GM12878 (cell line): ENCODE data around the gene MYG1. TPM values are rescaled to one million over a fixed set of nuclear protein-coding genes. Genes with fewer than 3 reads are reported as not detected.

Source experiments
- ATAC-seq: fragments of 200-7000 bp; cut with Tn5 transposase; 3 replicates; pipeline ENCODE4 v1.9.1; 2020; ENCODE audit warnings: mild to moderate bottlenecking, moderate library complexity
- BruUV-seq: library from RNA; stranded (reverse); fragments of 400-500 nt; replicated peaks from 2 replicates; lab custom pipeline; 2021; lab: Mats Ljungman, UMichigan
- CTCF ChIA-PET: fragments of 300-600 bp; sonication (Branson Sonifier 250); formaldehyde crosslinking; extraction: SDS; loops from one replicate; lab custom pipeline; 2021; ENCODE audit warnings: inconsistent platforms; lab: Yijun Ruan, JAX
- POLR2A ChIA-PET: fragments of 350-600 bp; formaldehyde crosslinking; extraction: SDS; loops from one replicate; lab custom pipeline; 2021; ENCODE audit warnings: inconsistent platforms; lab: Charles Lee
- RAD21 ChIA-PET: fragments of 300-600 bp; sonication (Branson Sonifier 250); formaldehyde crosslinking; loops from one replicate; lab custom pipeline; 2023; ENCODE audit warnings: antibody characterized with exemption; ENCODE audit not compliant: unreplicated experiment; lab: Charles Lee
- SMC1A ChIA-PET: fragments of 300-600 bp; sonication (Branson Sonifier 250); formaldehyde crosslinking; loops from one replicate; lab custom pipeline; 2023; ENCODE audit not compliant: unreplicated experiment, uncharacterized antibody; lab: Charles Lee
- DNase-seq: peaks from one replicate; pipeline ENCODE4 v3.0.0-alpha.2; 2011; ENCODE audit warnings: low read depth, low spot score
- FAIRE-seq: peaks from 3 replicates; lab custom pipeline; 2011; peaks lifted over from hg19 to GRCh38; lab: Jason Lieb, UNC
- H2AFZ ChIP-seq: 2 replicates; pipeline ENCODE4 v1.6.0; 2011; ENCODE audit warnings: low read depth, low read length, control low read depth; ENCODE audit not compliant: control insufficient read depth
- H3K27ac ChIP-seq: 2 replicates; pipeline ENCODE4 v1.5.1; 2011; ENCODE audit warnings: control low read depth; ENCODE audit not compliant: control insufficient read depth, insufficient read depth
- H3K27me3 ChIP-seq, 2 experiments: replicated peaks in 1 of 2; 2 replicates each; pipeline versions ENCODE4 v1.6.0 to v1.6.1; 2011; ENCODE audit warnings: low read length in 1 of 2; ENCODE audit not compliant: control insufficient read depth in 2 of 2, insufficient read depth in 2 of 2
- H3K36me3 ChIP-seq, 2 experiments: 2 replicates each; pipeline ENCODE4 v1.5.1; 2011; ENCODE audit warnings: low read length in 1 of 2; ENCODE audit not compliant: control insufficient read depth in 2 of 2, insufficient read depth in 2 of 2
- H3K4me1 ChIP-seq: 2 replicates; pipeline ENCODE4 v1.6.1; 2011; ENCODE audit warnings: mild to moderate bottlenecking, low read length, moderate library complexity, mixed read lengths; ENCODE audit not compliant: control insufficient read depth, insufficient read depth
- H3K4me2 ChIP-seq: 2 replicates; pipeline ENCODE4 v1.6.0; 2011; ENCODE audit warnings: control low read depth; ENCODE audit not compliant: control insufficient read depth, insufficient read depth
- H3K4me3 ChIP-seq: fragments of 200-600 bp; sonication (generic); 2 replicates; pipeline ENCODE4 v1.5.1; 2016
- H3K79me2 ChIP-seq: 2 replicates; pipeline ENCODE4 v1.6.0; 2011; ENCODE audit warnings: low read length; ENCODE audit not compliant: control insufficient read depth, insufficient read depth
- H3K9ac ChIP-seq: 2 replicates; pipeline ENCODE4 v1.8.0; 2011; ENCODE audit warnings: low read length, control low read depth, mixed read lengths; ENCODE audit not compliant: control insufficient read depth, insufficient read depth
- H3K9me3 ChIP-seq: replicated peaks from 3 replicates; pipeline ENCODE4 v1.5.1; 2011; ENCODE audit warnings: mild to moderate bottlenecking, low read length; ENCODE audit not compliant: control insufficient read depth, insufficient read depth
- H4K20me1 ChIP-seq: 2 replicates; pipeline ENCODE4 v1.6.0; 2011; ENCODE audit not compliant: control insufficient read depth, insufficient read depth
- CBX3 ChIP-seq: fragments of 200-600 bp; sonication (generic); IDR thresholded peaks from 2 replicates; pipeline ENCODE4 v1.6.1; 2016; ENCODE audit warnings: low read depth, borderline replicate concordance
- KDM1A ChIP-seq: fragments of 200-600 bp; sonication (generic); IDR thresholded peaks from 2 replicates; pipeline ENCODE4 v1.6.1; 2016; ENCODE audit warnings: borderline replicate concordance
- RB1 ChIP-seq: fragments of 450-650 bp; formaldehyde crosslinking; IDR thresholded peaks from 2 replicates; pipeline ENCODE4 v1.6.1; 2017; ENCODE audit warnings: mild to moderate bottlenecking, borderline replicate concordance
- RUNX3 ChIP-seq: IDR thresholded peaks from 2 replicates; pipeline ENCODE4 v1.6.1; 2012; ENCODE audit warnings: low read length, inconsistent platforms
- SPI1 ChIP-seq: IDR thresholded peaks from 2 replicates; pipeline ENCODE4 v1.6.1; 2011; ENCODE audit warnings: low read depth, mild to moderate bottlenecking, low read length, moderate library complexity, borderline replicate concordance; ENCODE audit not compliant: insufficient read depth
- SREBF1 ChIP-seq: IDR thresholded peaks from 2 replicates; pipeline ENCODE4 v1.6.1; 2012; ENCODE audit warnings: mild to moderate bottlenecking, low read length
- WGBS: methylation state at CpG from one replicate; pipeline ENCODE4 v1.1.6; 2016; ENCODE audit warnings: low lambda C conversion rate; ENCODE audit not compliant: insufficient replicate concordance, insufficient coverage; ENCODE audit errors: missing lambda C conversion rate; 5-methylcytosine and 5-hydroxymethylcytosine counted together
- in situ Hi-C: fragments of 300-500 bp; cut with MboI; formaldehyde crosslinking; loops from 9 replicates; pipeline ENCODE4 v1.14.3; 2018; ENCODE audit warnings: mixed read lengths
- intact Hi-C: fragments of 100-400 bp; cut with micrococcal nuclease; formaldehyde crosslinking; loops from one replicate; pipeline ENCODE4 v1.14.2; 2022; ENCODE audit not compliant: unreplicated experiment
- polyA plus RNA-seq, 11 experiments: library from polyadenylated mRNA; depleted of rRNA in 4 of 11; unstranded in 6 of 11; stranded (reverse) in 5 of 11; fragments of >200 nt; fragmentation: Nextera tagmentation in 4 of 11; fragmentation: Illumina TruSeq in 1 of 11; extraction: Ambion mirVana in 4 of 11; extraction: Trizol in 1 of 11; gene quantifications; 1 replicate in 1 of 11; 2 replicates in 10 of 11; pipeline versions ENCODE4 v1.2.1 to v1.2.3, GENCODE V29; 2011 to 2016; ENCODE audit warnings: inconsistent platforms in 2 of 11, missing spikeins in 2 of 11, low read depth in 1 of 11
- total RNA-seq, 4 experiments: library from RNA; depleted of rRNA in 3 of 4; stranded (reverse); fragments of >200 nt in 3 of 4; fragmentation: Illumina TruSeq in 1 of 4; extraction: Trizol in 1 of 4; gene quantifications; 2 replicates each; pipeline versions ENCODE4 v1.2.1 to v1.2.3, GENCODE V29; 2013 to 2021
- TF ChIP-seq, protein P1 (sequence below), 3 experiments: IDR thresholded peaks in 2 of 3; conservative IDR thresholded peaks in 1 of 3; 2 replicates each; pipeline ENCODE4 v1.5.1; 2011; ENCODE audit warnings: low read depth in 3 of 3, low read length in 3 of 3, mild to moderate bottlenecking in 3 of 3, control low read depth in 2 of 3, moderate library complexity in 2 of 3, inconsistent platforms in 1 of 3, mixed read lengths in 1 of 3; ENCODE audit not compliant: control insufficient read depth in 2 of 3, insufficient read depth in 1 of 3; ENCODE audit errors: extremely low read depth in 1 of 3
- TF ChIP-seq, protein P2 (sequence below): fragments of 450-650 bp; IDR thresholded peaks from 2 replicates; pipeline ENCODE4 v1.6.1; 2017; ENCODE audit warnings: mild to moderate bottlenecking, moderate library complexity
- TF ChIP-seq, protein P3 (sequence below): IDR thresholded peaks from 2 replicates; pipeline ENCODE4 v1.6.1; 2012; ENCODE audit warnings: low read depth, low read length, improper control_type of control experiment

Gene MYG1
- total and polyA plus RNA-seq, 10 of the 15 experiments (the other 5 are each of a cell fraction or from before 2014, with no cell fraction given), result 20.7 to 81.0 (median 49.4) TPM

DNA sequence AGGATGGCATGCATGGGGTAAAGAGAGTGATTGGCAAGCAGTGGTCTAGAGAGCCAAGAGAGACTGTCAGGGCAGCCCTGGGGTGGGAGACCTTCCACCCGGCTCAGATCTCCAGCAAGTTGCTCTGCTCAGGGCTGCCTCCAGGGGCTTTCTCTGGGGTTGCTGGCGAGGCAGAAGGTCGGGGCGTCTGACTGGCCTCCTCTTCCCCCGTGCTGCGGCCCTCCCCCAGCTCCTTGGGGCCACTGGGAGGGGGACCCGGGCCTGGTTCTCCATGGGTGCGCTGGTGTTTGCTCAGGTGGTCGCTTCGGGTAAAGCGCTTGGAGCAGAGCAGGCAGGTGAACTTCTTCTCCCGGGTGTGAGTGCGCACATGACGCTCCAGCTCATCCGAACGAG lies 28.5 kb downstream of the MYG1 start:
- Histone ChIP-seq H4K20me1 (no peaks in the 10 kb centered on the region), H3K4me1 (peaks cover 17% of the 10 kb centered on the region; the same call in 1 of the 2 replicates), H3K9me3 (no peaks in the 10 kb centered on the region), H3K27ac (no peak overlapping the region), H3K27me3 (peaks cover 0 to 1% of the 10 kb centered on the region in 2 experiments; a peak in 2 of 4 replicates), H2AFZ (no peak overlapping the region), H3K4me2 (no peak overlapping the region), H3K79me2 (no peaks in the 10 kb centered on the region), H3K4me3 (no peak overlapping the region), H3K36me3 (no peaks in the 10 kb centered on the region), H3K9ac (no peak overlapping the region)
- no peak for TF ChIP-seq SPI1
- ChIA-PET POLR2A (interaction anchor here (0.5 to 1.6 kb wide), 3 partner anchors 17 to 274 kb away, joined by 5 to 7 read pairs (median 6); no protein-coding TSS in a partner anchor), CTCF (interaction anchor here (1.0 to 15.1 kb wide), 12 partner anchors 8 to 207 kb away, joined by 3 to 240 read pairs (median 6); partner anchors contain the start of genes AMHR2, SP1 and TARBP2), SMC1A (interaction anchor here (2.7 to 9.8 kb wide), 2 partner anchors 17 to 24 kb away, joined by 12 to 123 read pairs; no protein-coding TSS in a partner anchor), RAD21 (interaction anchor here (1.3 to 6.3 kb wide), 3 partner anchors 17 to 165 kb away, joined by 3 to 118 read pairs (median 30); no protein-coding TSS in a partner anchor)
- in situ Hi-C loops, result no loop called here
- FAIRE-seq (no peak), ATAC-seq (no peak), DNase-seq (no peak)
- no TSS peak for BruUV-seq
- intact Hi-C loops, result no loop called here
- 42% methylated on average over 16 of the region's 16 CpGs for WGBS

DNA sequence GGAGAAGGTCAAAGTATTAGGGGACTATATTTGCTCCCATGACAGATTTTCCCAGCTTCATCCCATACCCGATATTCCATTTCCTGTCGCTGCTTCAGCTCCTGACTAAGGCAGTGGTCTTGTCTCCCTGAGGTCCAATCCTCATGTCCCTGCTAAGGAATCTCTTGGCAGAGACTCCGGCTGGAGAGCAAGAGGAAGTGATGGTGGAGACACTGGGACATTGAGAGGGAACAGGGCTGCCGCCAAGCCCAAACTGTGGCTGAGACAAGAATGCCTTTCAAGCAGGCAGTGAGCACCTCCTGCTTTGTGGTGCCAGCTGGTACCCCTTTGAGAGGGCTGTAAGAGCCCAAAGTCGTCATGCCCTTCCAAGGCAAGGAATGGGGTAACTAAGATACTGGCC lies 31.2 kb downstream of the MYG1 start:
- CTCF ChIA-PET, result interaction anchor here (0.6 to 15.1 kb wide), 6 partner anchors 9 to 251 kb away, joined by 3 to 240 read pairs (median 3); partner anchors contain the start of genes AAAS and SPRYD3
- FAIRE-seq (no peak), DNase-seq (no peak), ATAC-seq (no peak)
- no peak overlapping the region for H2AFZ ChIP-seq
- no peaks in the 10 kb centered on the region for H4K20me1 ChIP-seq
- H3K27me3 ChIP-seq, result peaks cover 0 to 1% of the 10 kb centered on the region in 2 experiments; a peak in 2 of 4 replicates
- no peak overlapping the region for H3K4me2 ChIP-seq
- H3K4me1 ChIP-seq, result peaks cover 6% of the 10 kb centered on the region; the same call in 1 of the 2 replicates
- no peak overlapping the region for H3K27ac ChIP-seq
- no peaks in the 10 kb centered on the region for H3K79me2 ChIP-seq
- no peak overlapping the region for H3K4me3 ChIP-seq
- in situ Hi-C loops, result no loop called here
- SMC1A ChIA-PET, result interaction anchor here (1.2 to 1.5 kb wide), 2 partner anchors 14 to 49 kb away, joined by 3 to 9 read pairs; no protein-coding TSS in a partner anchor
- intact Hi-C loops, result no loop called here
- no TSS peak for BruUV-seq
- H3K9ac ChIP-seq, result no peak overlapping the region
- no peaks in the 10 kb centered on the region for H3K36me3 ChIP-seq
- POLR2A ChIA-PET, result interaction anchor here (0.6 to 1.5 kb wide), 5 partner anchors 9 to 411 kb away, joined by 3 to 5 read pairs (median 4); partner anchors contain the start of gene AAAS
- RAD21 ChIA-PET, result interaction anchor here (3.8 kb wide), 1 partner anchor 14 kb away, joined by 14 read pairs; no protein-coding TSS in a partner anchor
- H3K9me3 ChIP-seq, result no peaks in the 10 kb centered on the region
- 46% methylated on average over 5 of the region's 5 CpGs for WGBS
- TF ChIP-seq, protein P1, sequence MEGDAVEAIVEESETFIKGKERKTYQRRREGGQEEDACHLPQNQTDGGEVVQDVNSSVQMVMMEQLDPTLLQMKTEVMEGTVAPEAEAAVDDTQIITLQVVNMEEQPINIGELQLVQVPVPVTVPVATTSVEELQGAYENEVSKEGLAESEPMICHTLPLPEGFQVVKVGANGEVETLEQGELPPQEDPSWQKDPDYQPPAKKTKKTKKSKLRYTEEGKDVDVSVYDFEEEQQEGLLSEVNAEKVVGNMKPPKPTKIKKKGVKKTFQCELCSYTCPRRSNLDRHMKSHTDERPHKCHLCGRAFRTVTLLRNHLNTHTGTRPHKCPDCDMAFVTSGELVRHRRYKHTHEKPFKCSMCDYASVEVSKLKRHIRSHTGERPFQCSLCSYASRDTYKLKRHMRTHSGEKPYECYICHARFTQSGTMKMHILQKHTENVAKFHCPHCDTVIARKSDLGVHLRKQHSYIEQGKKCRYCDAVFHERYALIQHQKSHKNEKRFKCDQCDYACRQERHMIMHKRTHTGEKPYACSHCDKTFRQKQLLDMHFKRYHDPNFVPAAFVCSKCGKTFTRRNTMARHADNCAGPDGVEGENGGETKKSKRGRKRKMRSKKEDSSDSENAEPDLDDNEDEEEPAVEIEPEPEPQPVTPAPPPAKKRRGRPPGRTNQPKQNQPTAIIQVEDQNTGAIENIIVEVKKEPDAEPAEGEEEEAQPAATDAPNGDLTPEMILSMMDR (IDR thresholded peaks at IDR 0.05 in 2 of 3, conservative IDR thresholded peaks at IDR 0.05 in 1 of 3; ENCODE audit: control insufficient read depth in 2 of 3, extremely low read depth in 1 of 3, insufficient read depth in 1 of 3, low read depth in 3 of 3, low read length in 3 of 3), result no peak
- no peak for TF ChIP-seq KDM1A
- no peak for TF ChIP-seq SREBF1
- no peak for TF ChIP-seq RUNX3
- no peak for TF ChIP-seq RB1
- TF ChIP-seq, protein P2, sequence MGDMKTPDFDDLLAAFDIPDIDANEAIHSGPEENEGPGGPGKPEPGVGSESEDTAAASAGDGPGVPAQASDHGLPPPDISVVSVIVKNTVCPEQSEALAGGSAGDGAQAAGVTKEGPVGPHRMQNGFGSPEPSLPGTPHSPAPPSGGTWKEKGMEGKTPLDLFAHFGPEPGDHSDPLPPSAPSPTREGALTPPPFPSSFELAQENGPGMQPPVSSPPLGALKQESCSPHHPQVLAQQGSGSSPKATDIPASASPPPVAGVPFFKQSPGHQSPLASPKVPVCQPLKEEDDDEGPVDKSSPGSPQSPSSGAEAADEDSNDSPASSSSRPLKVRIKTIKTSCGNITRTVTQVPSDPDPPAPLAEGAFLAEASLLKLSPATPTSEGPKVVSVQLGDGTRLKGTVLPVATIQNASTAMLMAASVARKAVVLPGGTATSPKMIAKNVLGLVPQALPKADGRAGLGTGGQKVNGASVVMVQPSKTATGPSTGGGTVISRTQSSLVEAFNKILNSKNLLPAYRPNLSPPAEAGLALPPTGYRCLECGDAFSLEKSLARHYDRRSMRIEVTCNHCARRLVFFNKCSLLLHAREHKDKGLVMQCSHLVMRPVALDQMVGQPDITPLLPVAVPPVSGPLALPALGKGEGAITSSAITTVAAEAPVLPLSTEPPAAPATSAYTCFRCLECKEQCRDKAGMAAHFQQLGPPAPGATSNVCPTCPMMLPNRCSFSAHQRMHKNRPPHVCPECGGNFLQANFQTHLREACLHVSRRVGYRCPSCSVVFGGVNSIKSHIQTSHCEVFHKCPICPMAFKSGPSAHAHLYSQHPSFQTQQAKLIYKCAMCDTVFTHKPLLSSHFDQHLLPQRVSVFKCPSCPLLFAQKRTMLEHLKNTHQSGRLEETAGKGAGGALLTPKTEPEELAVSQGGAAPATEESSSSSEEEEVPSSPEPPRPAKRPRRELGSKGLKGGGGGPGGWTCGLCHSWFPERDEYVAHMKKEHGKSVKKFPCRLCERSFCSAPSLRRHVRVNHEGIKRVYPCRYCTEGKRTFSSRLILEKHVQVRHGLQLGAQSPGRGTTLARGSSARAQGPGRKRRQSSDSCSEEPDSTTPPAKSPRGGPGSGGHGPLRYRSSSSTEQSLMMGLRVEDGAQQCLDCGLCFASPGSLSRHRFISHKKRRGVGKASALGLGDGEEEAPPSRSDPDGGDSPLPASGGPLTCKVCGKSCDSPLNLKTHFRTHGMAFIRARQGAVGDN, result no peak
- TF ChIP-seq CBX3, result no peak
- TF ChIP-seq, protein P3, sequence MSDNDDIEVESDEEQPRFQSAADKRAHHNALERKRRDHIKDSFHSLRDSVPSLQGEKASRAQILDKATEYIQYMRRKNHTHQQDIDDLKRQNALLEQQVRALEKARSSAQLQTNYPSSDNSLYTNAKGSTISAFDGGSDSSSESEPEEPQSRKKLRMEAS, result no peak
